Gastrocnemius medialis (tissue), 4 donors: ENCODE measurements around the gene CDH4. TPM values are rescaled to one million over a fixed set of nuclear protein-coding genes. Genes with fewer than 3 reads are reported as not detected.

ENCODE experiments used
- ATAC-seq, 2 donors: fragments of 150-250 bp; one replicate each; pipeline ENCODE4 v1.9.1; 2016
- DNase-seq, 2 donors: peaks; one replicate each; pipeline ENCODE4 v3.0.0-alpha.2; 2019
- H3K27ac ChIP-seq, 4 donors: fragments of 200-600 bp; sonication (generic); 1 replicate in 1 of 4; 2 replicates in 3 of 4; pipeline ENCODE4 v1.5.1; 2016 to 2018; ENCODE audit warnings: mild to moderate bottlenecking in 2 of 4, moderate library complexity in 1 of 4
- H3K27me3 ChIP-seq, 3 donors: fragments of 200-600 bp; sonication (generic) in 2 of 3; 1 replicate in 1 of 3; 2 replicates in 2 of 3; pipeline versions ENCODE4 v1.5.1 to v1.6.0; 2016 to 2019; ENCODE audit warnings: mild to moderate bottlenecking in 1 of 3, moderate library complexity in 1 of 3
- H3K36me3 ChIP-seq, 2 donors: fragments of 200-600 bp; sonication (generic) in 1 of 2; one replicate each; pipeline ENCODE4 v1.5.1; 2017 to 2018
- H3K4me1 ChIP-seq, 2 donors: fragments of 200-600 bp; sonication (generic) in 1 of 2; one replicate each; pipeline ENCODE4 v1.5.1; 2016 to 2017; ENCODE audit warnings: mild to moderate bottlenecking in 2 of 2
- H3K4me3 ChIP-seq, 4 donors: fragments of 200-600 bp; sonication (generic) in 3 of 4; 1 replicate in 1 of 4; 2 replicates in 3 of 4; pipeline ENCODE4 v1.5.1; 2016 to 2019; ENCODE audit warnings: mild to moderate bottlenecking in 2 of 4
- H3K9me3 ChIP-seq, 3 donors: fragments of 200-600 bp; sonication (generic) in 2 of 3; 1 replicate in 1 of 3; 2 replicates in 2 of 3; pipeline ENCODE4 v1.5.1; 2016 to 2019
- POLR2A ChIP-seq, 2 donors: fragments of 450-650 bp; IDR thresholded peaks; one replicate each; pipeline ENCODE4 v1.6.1; 2017; ENCODE audit warnings: antibody characterized with exemption in 2 of 2, mild to moderate bottlenecking in 2 of 2, moderate library complexity in 2 of 2
- in situ Hi-C, 4 donors: fragments of 200-750 bp; cut with MboI; loops; one replicate each; pipeline versions ENCODE4 v1.15.0 to v1.8.0; 2017; ENCODE audit warnings: low sequenced_read_pairs in 4 of 4
- intact Hi-C: fragments of 100-400 bp; cut with DNase I; formaldehyde crosslinking; loops from one replicate; pipeline ENCODE4 v1.15.1; 2023; ENCODE audit warnings: low total_unique reads
- total RNA-seq, 4 donors: library from RNA; depleted of rRNA; stranded (reverse); fragments of >200 nt; gene quantifications; one replicate each; pipeline versions ENCODE4 v1.1.0 to v1.2.3, GENCODE V29; 2016
- TF ChIP-seq, protein P1 (sequence below), 5 experiments: fragments of 450-650 bp in 3 of 5; fragments of 200-600 bp in 2 of 5; sonication (generic) in 2 of 5; IDR thresholded peaks in 4 of 5; conservative IDR thresholded peaks in 1 of 5; 1 replicate in 4 of 5; 2 replicates in 1 of 5; pipeline ENCODE4 v1.5.1; 2016 to 2019; ENCODE audit warnings: antibody characterized with exemption in 5 of 5, mild to moderate bottlenecking in 3 of 5, moderate library complexity in 3 of 5

Gene CDH4
- total RNA-seq, 4 donors from 2014 or later, result 0.38 to 1.2 (median 0.86) TPM

DNA sequence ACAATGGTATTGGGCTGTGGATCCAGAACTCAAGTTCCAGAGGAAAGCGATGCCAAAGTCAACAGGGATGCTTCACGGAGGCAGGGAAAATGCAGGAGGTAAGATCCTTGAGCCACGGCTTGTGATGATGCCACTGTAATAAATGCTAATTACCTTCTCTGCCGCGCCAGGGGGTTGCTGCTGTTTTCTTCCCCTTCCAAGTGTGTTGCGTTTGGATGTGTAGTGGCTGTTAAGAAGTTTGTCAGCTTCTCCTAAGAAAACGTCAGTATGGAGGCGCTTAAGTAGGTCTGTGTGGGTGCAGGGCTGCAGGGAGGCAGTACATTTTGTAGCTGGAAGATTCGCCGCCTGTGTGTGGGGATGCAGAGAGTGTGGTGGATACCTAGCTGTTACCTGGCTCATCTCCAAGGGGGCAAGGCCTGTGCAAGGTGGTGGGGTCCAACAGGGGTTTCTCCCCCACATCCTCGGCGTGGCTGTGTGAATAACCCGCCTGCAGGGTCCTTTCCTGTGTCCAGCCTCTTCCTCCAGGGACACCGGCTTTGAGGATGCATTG lies 318.7 kb downstream of the CDH4 start:
- Histone ChIP-seq H3K4me1 (no peaks in the 10 kb centered on the region), H3K4me3 (no peak overlapping the region), H3K36me3 (no peaks in the 10 kb centered on the region), H3K9me3 (no peaks in the 10 kb centered on the region), H3K27ac (no peak overlapping the region), H3K27me3 (no peaks in the 10 kb centered on the region)
- no peak for DNase-seq
- TF ChIP-seq POLR2A (IDR thresholded peaks at IDR 0.05), result no peak
- intact Hi-C loops, result no loop called here
- no peak for ATAC-seq
- in situ Hi-C loops, result no loop called here

DNA sequence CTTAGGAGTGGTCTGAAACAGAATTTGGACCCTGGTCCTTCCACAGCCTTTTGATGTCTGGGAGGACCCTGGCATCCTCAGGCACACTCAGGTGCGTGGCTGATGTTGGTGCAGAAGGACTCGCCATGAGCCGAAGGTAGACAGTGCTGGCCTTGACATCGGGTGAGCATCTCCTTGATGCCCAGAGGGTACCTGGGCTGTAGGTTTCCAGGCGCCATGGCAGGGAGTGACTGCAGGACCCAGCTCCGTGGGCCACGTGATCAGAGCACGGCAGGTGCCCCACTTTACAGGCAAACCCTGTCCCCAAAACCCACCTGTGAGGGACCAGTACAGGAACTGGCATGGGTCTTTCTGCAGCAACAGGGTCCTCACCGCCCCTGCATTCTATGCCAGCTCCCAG lies 319.2 kb downstream of the CDH4 start:
- ATAC-seq (no peak), DNase-seq (no peak)
- H3K4me3 ChIP-seq, result no peak overlapping the region
- TF ChIP-seq POLR2A (IDR thresholded peaks at IDR 0.05), result no peak
- TF ChIP-seq, protein P1, sequence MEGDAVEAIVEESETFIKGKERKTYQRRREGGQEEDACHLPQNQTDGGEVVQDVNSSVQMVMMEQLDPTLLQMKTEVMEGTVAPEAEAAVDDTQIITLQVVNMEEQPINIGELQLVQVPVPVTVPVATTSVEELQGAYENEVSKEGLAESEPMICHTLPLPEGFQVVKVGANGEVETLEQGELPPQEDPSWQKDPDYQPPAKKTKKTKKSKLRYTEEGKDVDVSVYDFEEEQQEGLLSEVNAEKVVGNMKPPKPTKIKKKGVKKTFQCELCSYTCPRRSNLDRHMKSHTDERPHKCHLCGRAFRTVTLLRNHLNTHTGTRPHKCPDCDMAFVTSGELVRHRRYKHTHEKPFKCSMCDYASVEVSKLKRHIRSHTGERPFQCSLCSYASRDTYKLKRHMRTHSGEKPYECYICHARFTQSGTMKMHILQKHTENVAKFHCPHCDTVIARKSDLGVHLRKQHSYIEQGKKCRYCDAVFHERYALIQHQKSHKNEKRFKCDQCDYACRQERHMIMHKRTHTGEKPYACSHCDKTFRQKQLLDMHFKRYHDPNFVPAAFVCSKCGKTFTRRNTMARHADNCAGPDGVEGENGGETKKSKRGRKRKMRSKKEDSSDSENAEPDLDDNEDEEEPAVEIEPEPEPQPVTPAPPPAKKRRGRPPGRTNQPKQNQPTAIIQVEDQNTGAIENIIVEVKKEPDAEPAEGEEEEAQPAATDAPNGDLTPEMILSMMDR (IDR thresholded peaks at IDR 0.05 in 4 of 5, conservative IDR thresholded peaks at IDR 0.05 in 1 of 5), result no peak
- no peak overlapping the region for H3K27ac ChIP-seq
- no peaks in the 10 kb centered on the region for H3K36me3 ChIP-seq
- in situ Hi-C loops, result no loop called here
- no peaks in the 10 kb centered on the region for H3K4me1 ChIP-seq
- H3K9me3 ChIP-seq, result no peaks in the 10 kb centered on the region
- H3K27me3 ChIP-seq, result no peaks in the 10 kb centered on the region
- intact Hi-C loops, result no loop called here

DNA sequence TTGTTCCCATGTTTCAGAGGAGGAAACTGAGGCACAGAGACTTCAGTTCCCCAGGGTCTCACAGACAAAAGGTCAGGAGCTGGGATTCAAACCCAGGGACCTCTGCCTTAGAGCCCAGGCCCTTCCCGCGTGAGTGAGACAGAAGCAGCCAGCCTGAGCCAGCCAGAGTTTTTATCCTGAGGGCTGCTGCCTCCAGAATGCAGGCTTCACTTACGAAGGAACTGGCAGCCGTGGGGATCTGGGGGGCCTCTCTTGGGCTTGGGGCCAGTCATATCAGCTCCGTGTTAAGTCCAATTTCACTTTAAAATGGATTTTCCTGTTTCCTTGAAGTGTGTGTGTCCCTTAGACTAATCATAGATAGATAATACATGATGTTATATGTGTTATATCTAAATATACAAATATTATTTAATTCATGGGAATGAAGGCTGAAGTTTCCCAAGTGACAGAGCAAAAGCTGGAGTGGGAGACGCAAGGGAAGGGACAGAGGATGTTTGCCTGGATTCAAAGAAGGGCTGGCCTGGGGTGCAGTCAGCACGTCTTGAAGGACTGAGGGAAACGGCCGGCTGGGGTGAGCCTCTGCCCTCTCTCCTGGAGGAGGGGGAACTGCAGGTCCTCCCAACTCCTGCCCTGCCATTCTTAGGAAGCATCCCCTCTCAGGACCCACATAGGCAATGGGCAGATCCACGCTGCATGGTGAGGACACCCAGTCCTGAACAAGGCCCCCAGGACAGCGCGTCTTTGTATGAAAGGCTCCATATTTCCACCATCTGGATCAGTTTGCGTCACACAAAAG lies 320.1 kb downstream of the CDH4 start:
- in situ Hi-C loops, result no loop called here
- ATAC-seq (no peak), DNase-seq (no peak)
- H3K9me3 ChIP-seq, result no peaks in the 10 kb centered on the region
- H3K36me3 ChIP-seq, result no peaks in the 10 kb centered on the region
- no peaks in the 10 kb centered on the region for H3K27me3 ChIP-seq
- TF ChIP-seq POLR2A (IDR thresholded peaks at IDR 0.05), result no peak
- TF ChIP-seq, protein P1 (IDR thresholded peaks at IDR 0.05 in 4 of 5, conservative IDR thresholded peaks at IDR 0.05 in 1 of 5), result no peak
- H3K4me3 ChIP-seq, result no peak overlapping the region
- no peaks in the 10 kb centered on the region for H3K4me1 ChIP-seq
- no peak overlapping the region for H3K27ac ChIP-seq
- intact Hi-C loops, result no loop called here

DNA sequence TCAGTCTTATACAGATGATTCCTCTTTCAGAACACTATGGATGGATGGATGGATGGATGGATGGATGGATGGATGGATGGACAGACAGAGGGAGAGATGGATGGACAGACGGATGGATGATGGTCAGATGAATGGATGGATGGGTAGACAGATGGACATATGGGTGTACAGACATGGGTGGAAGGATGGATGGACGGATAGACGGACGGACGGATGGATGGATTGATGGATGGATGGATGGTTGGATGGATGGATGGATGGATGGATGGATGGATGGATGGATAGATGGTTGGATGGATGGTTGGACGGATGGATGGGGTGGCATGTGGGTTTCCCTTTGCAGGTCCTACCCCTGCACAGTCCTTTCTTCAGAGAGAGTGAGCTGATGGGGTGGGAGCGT lies 320.7 kb downstream of the CDH4 start:
- intact Hi-C loops (no loop called here), in situ Hi-C loops (no loop called here)
- Histone ChIP-seq H3K9me3 (no peaks in the 10 kb centered on the region), H3K4me1 (no peaks in the 10 kb centered on the region), H3K27me3 (no peaks in the 10 kb centered on the region), H3K36me3 (no peaks in the 10 kb centered on the region), H3K4me3 (no peak overlapping the region), H3K27ac (no peak overlapping the region)
- no peak for DNase-seq
- TF ChIP-seq, protein P1 (IDR thresholded peaks at IDR 0.05 in 4 of 5, conservative IDR thresholded peaks at IDR 0.05 in 1 of 5), result no peak
- TF ChIP-seq POLR2A (IDR thresholded peaks at IDR 0.05), result no peak
- ATAC-seq, result no peak

DNA sequence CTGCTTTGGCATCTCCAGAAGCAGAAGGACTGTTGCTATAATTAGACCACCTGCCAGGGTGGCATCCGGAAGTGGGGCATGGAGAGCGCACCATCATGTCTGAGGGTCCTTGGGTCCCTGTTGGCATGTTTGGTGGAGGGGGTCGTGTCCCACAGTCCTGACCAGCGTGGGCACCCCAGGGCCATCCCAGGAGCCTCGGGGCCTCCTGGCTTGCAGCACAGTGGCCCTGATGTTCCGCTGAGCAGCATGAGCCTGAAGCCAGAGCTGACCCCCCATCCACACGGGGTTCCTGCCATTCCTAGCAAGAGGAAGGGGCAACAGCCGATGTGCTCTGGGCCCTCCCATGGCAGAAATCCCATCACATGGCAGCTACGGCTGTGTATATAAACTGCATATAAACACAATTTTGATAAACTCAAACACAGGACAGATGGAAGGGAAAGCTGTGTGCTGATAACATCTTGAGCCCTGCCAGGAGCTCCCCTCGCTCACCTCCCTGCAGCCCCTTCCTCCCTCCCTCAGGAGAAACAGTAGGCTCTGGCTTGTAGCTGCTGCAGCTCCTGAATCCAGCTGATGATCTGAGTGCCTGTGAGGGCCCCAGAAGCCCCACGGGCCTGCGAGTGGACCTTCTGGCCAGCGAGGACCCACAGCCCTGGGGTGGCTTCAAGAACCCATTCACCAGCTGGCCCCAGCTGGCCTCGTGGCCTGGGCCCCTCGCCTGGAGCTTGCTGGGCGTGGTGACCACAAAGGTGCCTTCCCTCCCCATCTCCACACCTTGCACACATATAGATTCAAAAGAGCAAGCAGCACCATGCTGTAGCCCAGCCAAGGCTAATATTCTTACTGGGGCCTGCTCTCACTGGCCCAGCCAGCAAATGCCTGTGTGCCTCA lies 321.6 kb downstream of the CDH4 start:
- Histone ChIP-seq H3K36me3 (no peaks in the 10 kb centered on the region), H3K27ac (no peak overlapping the region), H3K27me3 (no peaks in the 10 kb centered on the region), H3K9me3 (no peaks in the 10 kb centered on the region), H3K4me3 (no peak overlapping the region), H3K4me1 (no peaks in the 10 kb centered on the region)
- in situ Hi-C loops, result no loop called here
- intact Hi-C loops, result no loop called here
- no peak for ATAC-seq
- TF ChIP-seq, protein P1 (IDR thresholded peaks at IDR 0.05 in 4 of 5, conservative IDR thresholded peaks at IDR 0.05 in 1 of 5), result no peak
- no peak for DNase-seq
